HepG2 (cell line): Measurements from ENCODE around the gene SRSF10.

ENCODE experiments used
- CC2D1A ChIP-seq: sonication (generic); formaldehyde crosslinking; IDR thresholded peaks from 2 replicates; pipeline ENCODE4 v1.8.1; 2023; ENCODE audit warnings: mild to moderate bottlenecking, missing genetic modification reagents
- CTCF ChIP-seq: sonication (generic); formaldehyde crosslinking; IDR thresholded peaks from 2 replicates; pipeline ENCODE4 v1.5.0; 2020; ENCODE audit warnings: mild to moderate bottlenecking, missing genetic modification reagents, moderate library complexity
- GMEB2 ChIP-seq: IDR thresholded peaks from 2 replicates; pipeline ENCODE4 v1.6.1; 2016; ENCODE audit warnings: missing biosample characterization, missing genetic modification reagents, low read depth
- MEIS1 ChIP-seq: sonication (generic); formaldehyde crosslinking; IDR thresholded peaks from 2 replicates; pipeline ENCODE4 v1.9.0; 2021; ENCODE audit warnings: mild to moderate bottlenecking, missing genetic modification reagents, moderate library complexity, borderline replicate concordance
- ZNF552 ChIP-seq: sonication (generic); formaldehyde crosslinking; IDR thresholded peaks from 2 replicates; pipeline ENCODE4 v1.9.0; 2022; ENCODE audit warnings: missing genetic modification reagents, mild to moderate bottlenecking, borderline replicate concordance

DNA sequence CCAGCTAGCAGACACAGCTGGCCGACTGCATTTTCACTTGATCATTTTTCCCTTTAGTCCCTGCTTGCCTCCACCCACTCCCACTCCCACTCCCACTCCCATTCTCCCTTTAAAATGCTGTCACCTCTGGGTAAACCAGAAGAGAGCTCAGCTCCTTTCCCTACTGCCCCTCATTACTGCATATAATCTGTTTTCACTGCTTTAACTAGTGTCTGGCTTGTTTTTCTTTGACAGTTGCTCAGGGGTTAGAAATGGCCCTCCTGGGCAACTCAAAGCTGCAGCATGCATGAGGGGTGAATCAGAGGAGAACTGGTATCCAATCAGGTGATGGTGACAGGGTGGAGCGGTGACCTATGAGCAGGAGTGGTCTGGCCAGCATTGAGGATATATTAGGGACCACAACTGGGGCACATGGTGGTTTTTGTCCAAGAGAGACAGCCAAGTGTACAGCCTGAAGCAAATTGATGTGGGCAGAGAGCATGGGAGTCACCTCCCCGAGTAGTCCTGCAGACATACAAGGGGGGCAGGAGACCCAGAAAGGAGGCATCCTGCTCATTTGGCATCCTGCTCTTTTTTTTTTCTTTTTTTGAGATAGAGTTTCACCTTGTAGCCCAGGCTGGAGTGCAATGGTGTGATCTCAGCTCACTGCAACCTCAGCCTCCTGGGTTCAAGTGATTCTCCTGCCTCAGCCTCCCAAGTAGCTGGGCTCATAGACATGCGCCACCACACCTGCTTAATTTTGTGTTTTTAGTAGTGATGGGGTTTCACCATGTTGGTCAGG, 42.6 kb upstream of the SRSF10 start:
- TF ChIP-seq CTCF (no peak), MEIS1 (CRISPR knock-in tag) (no peak), CC2D1A (CRISPR knock-in tag) (no peak), ZNF552 (CRISPR knock-in tag) (no peak), GMEB2 (no peak)
